OCI-LY3 (cell line): Measurements from ENCODE around the gene KDM1A.

ENCODE experiments used
- H2AFZ ChIP-seq: fragments of 200-600, 300-600 bp; shearing (Covaris generic); 2 replicates; pipeline ENCODE4 v1.6.0; 2014; ENCODE audit warnings: antibody characterized with exemption, low read depth, low read length
- H3K27ac ChIP-seq: fragments of 200-600, 300-600 bp; sonication (generic); 2 replicates; pipeline ENCODE4 v1.5.1; 2014; ENCODE audit warnings: mild to moderate bottlenecking, low read length, moderate library complexity, mixed read lengths
- H3K27me3 ChIP-seq: fragments of 200-600, 300-600 bp; sonication (generic); 2 replicates; pipeline ENCODE4 v1.6.1; 2014; ENCODE audit warnings: low read depth, low read length, mixed read lengths
- H3K36me3 ChIP-seq: fragments of 200-600, 300-600 bp; sonication (generic); replicated peaks from 2 replicates; pipeline ENCODE3; 2014; ENCODE audit warnings: low read depth, low read length, mixed read lengths
- H3K4me1 ChIP-seq: fragments of 300-600, 200-600 bp; sonication (generic); 2 replicates; pipeline ENCODE4 v1.6.1; 2014; ENCODE audit warnings: low read length, mixed read lengths
- H3K4me2 ChIP-seq: fragments of 200-600, 300-600 bp; sonication (generic); 2 replicates; pipeline ENCODE4 v1.6.1; 2014; ENCODE audit warnings: low read length, mixed read lengths
- H3K4me3 ChIP-seq: fragments of 300-600, 200-600 bp; sonication (generic); 2 replicates; pipeline ENCODE4 v1.5.1; 2014; ENCODE audit warnings: antibody characterized with exemption, mild to moderate bottlenecking, low read length, moderate library complexity
- H3K79me2 ChIP-seq: fragments of 300-600, 200-600 bp; shearing (Covaris generic); 2 replicates; pipeline ENCODE4 v1.6.1; 2014; ENCODE audit warnings: mild to moderate bottlenecking, low read length, mixed read lengths
- H3K9ac ChIP-seq: fragments of 300-600, 200-600 bp; shearing (Covaris generic); 2 replicates; pipeline ENCODE4 v1.6.0; 2014; ENCODE audit warnings: mild to moderate bottlenecking, low read length, moderate library complexity
- H3K9me3 ChIP-seq: fragments of 200-600, 300-600 bp; shearing (Covaris generic); 2 replicates; pipeline ENCODE4 v1.6.1; 2014; ENCODE audit warnings: low read length, mixed read lengths; ENCODE audit not compliant: insufficient read depth
- H4K20me1 ChIP-seq: fragments of 200-600, 300-600 bp; sonication (generic); 2 replicates; pipeline ENCODE4 v1.6.1; 2016; ENCODE audit warnings: low read length, mixed read lengths; ENCODE audit not compliant: insufficient read depth
- EZH2phosphoT487 ChIP-seq: fragments of 200-600 bp; shearing (Covaris generic); IDR thresholded peaks from 2 replicates; pipeline ENCODE4 v1.6.1; 2018; ENCODE audit warnings: antibody characterized with exemption, mixed run types, low read depth
- TF ChIP-seq, protein P1 (sequence below): fragments of 200-600, 300-600 bp; sonication (generic); IDR thresholded peaks from 2 replicates; pipeline ENCODE4 v1.5.1; 2014; ENCODE audit warnings: antibody characterized with exemption, low read length, low read depth

KDM1A gene

DNA sequence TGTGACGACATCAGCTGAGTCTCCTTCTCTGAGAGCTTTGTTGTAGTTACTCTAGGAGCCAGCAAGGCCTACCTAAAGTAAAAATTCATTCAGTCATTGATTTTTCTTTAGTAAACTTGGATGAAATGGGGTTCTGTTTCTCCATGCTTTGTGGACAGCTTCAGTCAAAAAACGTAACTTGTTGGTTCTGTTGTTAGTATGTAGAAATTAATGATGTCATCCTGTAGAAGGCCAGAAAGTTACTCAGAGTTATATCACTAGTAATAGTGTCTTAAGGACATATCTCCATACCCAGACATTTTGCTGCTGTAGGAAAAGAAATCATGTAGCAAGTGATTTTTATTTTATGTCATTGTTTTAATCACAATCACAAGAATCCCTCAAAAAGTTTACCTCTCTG is 43.0 kb downstream of the KDM1A start:
- Histone ChIP-seq H3K9me3 (no peaks in the 10 kb centered on the region), H2AFZ (no peak overlapping the region), H3K79me2 (no peaks in the 10 kb centered on the region), H3K4me3 (no peak overlapping the region), H3K9ac (no peak overlapping the region), H3K27me3 (no peaks in the 10 kb centered on the region), H3K4me1 (no peaks in the 10 kb centered on the region), H3K36me3 (peaks cover 4% of the 10 kb centered on the region), H4K20me1 (no peaks in the 10 kb centered on the region), H3K4me2 (no peak overlapping the region), H3K27ac (no peak overlapping the region)
- TF ChIP-seq, protein P1, sequence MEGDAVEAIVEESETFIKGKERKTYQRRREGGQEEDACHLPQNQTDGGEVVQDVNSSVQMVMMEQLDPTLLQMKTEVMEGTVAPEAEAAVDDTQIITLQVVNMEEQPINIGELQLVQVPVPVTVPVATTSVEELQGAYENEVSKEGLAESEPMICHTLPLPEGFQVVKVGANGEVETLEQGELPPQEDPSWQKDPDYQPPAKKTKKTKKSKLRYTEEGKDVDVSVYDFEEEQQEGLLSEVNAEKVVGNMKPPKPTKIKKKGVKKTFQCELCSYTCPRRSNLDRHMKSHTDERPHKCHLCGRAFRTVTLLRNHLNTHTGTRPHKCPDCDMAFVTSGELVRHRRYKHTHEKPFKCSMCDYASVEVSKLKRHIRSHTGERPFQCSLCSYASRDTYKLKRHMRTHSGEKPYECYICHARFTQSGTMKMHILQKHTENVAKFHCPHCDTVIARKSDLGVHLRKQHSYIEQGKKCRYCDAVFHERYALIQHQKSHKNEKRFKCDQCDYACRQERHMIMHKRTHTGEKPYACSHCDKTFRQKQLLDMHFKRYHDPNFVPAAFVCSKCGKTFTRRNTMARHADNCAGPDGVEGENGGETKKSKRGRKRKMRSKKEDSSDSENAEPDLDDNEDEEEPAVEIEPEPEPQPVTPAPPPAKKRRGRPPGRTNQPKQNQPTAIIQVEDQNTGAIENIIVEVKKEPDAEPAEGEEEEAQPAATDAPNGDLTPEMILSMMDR, result no peak
- no peak for TF ChIP-seq EZH2phosphoT487

DNA sequence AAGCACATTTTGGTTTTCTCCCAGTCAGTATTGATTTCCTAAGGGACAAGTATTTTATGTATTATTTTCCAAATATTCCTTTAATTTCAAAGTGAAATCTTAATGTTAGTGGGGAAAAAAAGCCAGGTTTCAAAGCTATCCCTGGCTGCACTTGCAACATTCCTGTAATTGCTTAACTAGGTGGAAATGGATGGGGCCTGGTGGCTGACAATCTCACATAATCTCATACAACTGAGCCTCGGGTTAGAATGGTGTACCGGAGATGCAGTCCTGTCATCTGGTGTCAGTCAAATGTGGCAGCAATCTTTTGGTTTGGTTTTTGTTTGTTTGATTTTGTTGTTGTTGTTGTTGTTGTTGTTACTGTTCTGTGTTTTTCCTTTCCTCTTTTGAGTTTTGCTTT is 46.1 kb downstream of the KDM1A start:
- Histone ChIP-seq H4K20me1 (no peaks in the 10 kb centered on the region), H3K36me3 (peaks cover 10% of the 10 kb centered on the region), H3K4me1 (no peaks in the 10 kb centered on the region), H3K9ac (no peak overlapping the region), H3K79me2 (no peaks in the 10 kb centered on the region), H3K4me2 (no peak overlapping the region), H2AFZ (no peak overlapping the region), H3K4me3 (no peak overlapping the region), H3K27me3 (no peaks in the 10 kb centered on the region), H3K27ac (no peak overlapping the region), H3K9me3 (no peaks in the 10 kb centered on the region)
- no peak for TF ChIP-seq EZH2phosphoT487
- TF ChIP-seq, protein P1, result no peak

DNA sequence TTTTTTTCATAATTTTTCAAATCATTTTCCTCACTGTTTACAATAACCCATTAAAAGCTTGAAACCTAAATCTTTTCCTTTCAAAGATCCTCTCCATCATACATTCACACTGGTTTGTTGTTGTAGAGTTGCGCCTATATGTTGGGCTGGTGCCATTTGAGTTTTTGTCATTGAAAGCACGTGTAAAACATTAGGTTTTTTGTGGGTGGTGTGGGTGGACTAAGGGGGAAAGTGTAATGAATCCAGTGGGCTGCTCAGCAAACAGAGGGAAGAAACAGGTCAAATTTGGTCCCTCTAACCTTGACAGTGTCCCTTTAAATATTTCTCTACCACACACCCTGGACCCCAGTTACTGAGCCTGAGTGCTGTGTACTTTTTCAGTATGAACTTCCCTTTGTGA is 46.8 kb downstream of the KDM1A start:
- H3K4me2 ChIP-seq, result no peak overlapping the region
- no peak overlapping the region for H2AFZ ChIP-seq
- peaks cover 12% of the 10 kb centered on the region for H3K36me3 ChIP-seq
- no peaks in the 10 kb centered on the region for H3K4me1 ChIP-seq
- H3K9ac ChIP-seq, result no peak overlapping the region
- H3K9me3 ChIP-seq, result no peaks in the 10 kb centered on the region
- no peaks in the 10 kb centered on the region for H4K20me1 ChIP-seq
- no peaks in the 10 kb centered on the region for H3K27me3 ChIP-seq
- H3K27ac ChIP-seq, result no peak overlapping the region
- H3K79me2 ChIP-seq, result no peaks in the 10 kb centered on the region
- TF ChIP-seq EZH2phosphoT487, result no peak
- TF ChIP-seq, protein P1, result no peak
- no peak overlapping the region for H3K4me3 ChIP-seq

DNA sequence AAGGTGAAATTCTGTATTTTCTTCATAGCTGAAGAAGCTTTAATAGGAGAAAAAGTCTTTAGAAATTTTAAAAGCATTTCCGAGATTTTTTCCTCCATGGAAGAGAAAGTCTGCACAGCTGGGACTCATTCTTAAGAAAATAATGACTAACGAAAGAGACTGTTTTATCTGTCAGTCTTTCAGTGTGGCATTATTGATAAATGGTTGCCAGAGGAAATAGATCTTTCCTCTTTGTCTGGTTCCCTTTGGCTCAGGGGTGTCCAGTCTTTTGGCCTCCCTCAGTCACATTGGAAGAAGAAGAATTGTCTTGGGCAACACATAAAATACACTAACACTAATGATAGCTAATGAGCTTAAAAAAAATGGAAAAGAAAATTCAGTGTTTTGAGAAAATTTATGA is 49.9 kb downstream of the KDM1A start:
- no peaks in the 10 kb centered on the region for H3K4me1 ChIP-seq
- no peaks in the 10 kb centered on the region for H3K9me3 ChIP-seq
- H3K36me3 ChIP-seq, result peaks cover 23% of the 10 kb centered on the region
- H3K9ac ChIP-seq, result no peak overlapping the region
- H3K4me3 ChIP-seq, result no peak overlapping the region
- no peak overlapping the region for H2AFZ ChIP-seq
- H3K27me3 ChIP-seq, result no peaks in the 10 kb centered on the region
- H3K4me2 ChIP-seq, result no peak overlapping the region
- TF ChIP-seq, protein P1, result no peak
- TF ChIP-seq EZH2phosphoT487, result no peak
- H4K20me1 ChIP-seq, result no peaks in the 10 kb centered on the region
- H3K27ac ChIP-seq, result no peak overlapping the region
- no peaks in the 10 kb centered on the region for H3K79me2 ChIP-seq
